HepG2 (cell line): Measurements from ENCODE around the gene CUL4A. TPM values are rescaled to one million over a fixed set of nuclear protein-coding genes. Genes with fewer than 3 reads are reported as not detected.

Experiments used
- CENPX ChIP-seq: sonication (generic); formaldehyde crosslinking; IDR thresholded peaks from 2 replicates; pipeline ENCODE4 v1.9.0; 2021; ENCODE audit warnings: mild to moderate bottlenecking, missing genetic modification reagents, moderate library complexity
- DMAP1 ChIP-seq: IDR thresholded peaks from 2 replicates; pipeline ENCODE4 v1.6.1; 2016
- GATAD2A ChIP-seq: IDR thresholded peaks from 2 replicates; pipeline ENCODE4 v1.6.1; 2016
- HHEX ChIP-seq: IDR thresholded peaks from 2 replicates; pipeline ENCODE4 v1.6.1; 2016; ENCODE audit warnings: control low read depth
- LCORL ChIP-seq, 2 experiments: fragments of 450-650 bp in 1 of 2; sonication (generic) in 1 of 2; formaldehyde crosslinking in 1 of 2; IDR thresholded peaks; 2 replicates each; pipeline versions ENCODE4 v1.5.0 to v1.6.1; 2017 to 2020; ENCODE audit warnings: antibody characterized with exemption in 1 of 2, missing genetic modification reagents in 1 of 2
- MATR3 ChIP-seq: sonication (generic); formaldehyde crosslinking; IDR thresholded peaks from 2 replicates; pipeline ENCODE4 v1.4.0; 2020; ENCODE audit warnings: missing genetic modification reagents
- MYNN ChIP-seq: sonication (generic); formaldehyde crosslinking; IDR thresholded peaks from 2 replicates; pipeline ENCODE4 v1.4.0; 2020; ENCODE audit warnings: mild to moderate bottlenecking, low read depth, missing genetic modification reagents
- NFIC ChIP-seq: IDR thresholded peaks from 2 replicates; pipeline ENCODE4 v1.6.1; 2012; ENCODE audit warnings: mild to moderate bottlenecking, low read length, inconsistent platforms
- NR2F1 ChIP-seq, 2 experiments: fragments of 450-650 bp in 1 of 2; formaldehyde crosslinking in 1 of 2; IDR thresholded peaks; 2 replicates each; pipeline versions ENCODE4 v1.5.0 to v1.6.1; 2016 to 2020; ENCODE audit warnings: mild to moderate bottlenecking in 1 of 2, missing compliant biosample characterization in 1 of 2, missing genetic modification reagents in 1 of 2, moderate library complexity in 1 of 2
- SIX1 ChIP-seq: sonication (generic); formaldehyde crosslinking; IDR thresholded peaks from 2 replicates; pipeline ENCODE4 v1.4.0; 2020; ENCODE audit warnings: missing genetic modification reagents, borderline replicate concordance
- SP1 ChIP-seq, 2 experiments: fragments of 450-650 bp in 1 of 2; sonication (generic) in 1 of 2; formaldehyde crosslinking in 1 of 2; IDR thresholded peaks; 2 replicates each; pipeline versions ENCODE4 v1.4.0 to v1.6.1; 2016 to 2020; ENCODE audit warnings: missing genetic modification reagents in 1 of 2
- ZFP37 ChIP-seq: sonication (generic); formaldehyde crosslinking; IDR thresholded peaks from 2 replicates; pipeline ENCODE4 v1.4.0; 2020; ENCODE audit warnings: missing genetic modification reagents, borderline replicate concordance
- polyA plus RNA-seq, 8 experiments: library from polyadenylated mRNA; depleted of rRNA in 3 of 8; stranded (reverse) in 7 of 8; unstranded in 1 of 8; fragments of >200 nt; fragmentation: Illumina TruSeq in 4 of 8; extraction: Trizol in 4 of 8; gene quantifications; 2 replicates each; pipeline versions ENCODE4 v1.2.1 to v1.2.3, GENCODE V29; 2011 to 2016; ENCODE audit warnings: low read depth in 4 of 8, missing spikeins in 1 of 8, mixed read lengths in 1 of 8; ENCODE audit not compliant: insufficient read depth in 1 of 8
- total RNA-seq, 5 experiments: library from RNA; depleted of rRNA; stranded (reverse); fragments of >200 nt; fragmentation: Illumina TruSeq; extraction: Trizol; gene quantifications; 2 replicates each; pipeline ENCODE4 v1.2.3, GENCODE V29; 2016; ENCODE audit warnings: low read depth in 1 of 5
- TF ChIP-seq, protein P1 (sequence below): sonication (generic); formaldehyde crosslinking; IDR thresholded peaks from 2 replicates; pipeline ENCODE4 v1.5.0; 2020; ENCODE audit warnings: mild to moderate bottlenecking, missing genetic modification reagents
- TF ChIP-seq, protein P2 (sequence below): sonication (generic); formaldehyde crosslinking; IDR thresholded peaks from 2 replicates; pipeline ENCODE4 v1.4.0; 2020; ENCODE audit warnings: mild to moderate bottlenecking, missing genetic modification reagents
- TF ChIP-seq, protein P3 (sequence below): sonication (generic); formaldehyde crosslinking; IDR thresholded peaks from 2 replicates; pipeline ENCODE4 v1.9.0; 2022; ENCODE audit warnings: missing genetic modification reagents, mild to moderate bottlenecking, borderline replicate concordance
- TF ChIP-seq, protein P4 (sequence below): sonication (generic); formaldehyde crosslinking; IDR thresholded peaks from 2 replicates; pipeline ENCODE4 v1.8.0; 2022; ENCODE audit warnings: missing genetic modification reagents, mild to moderate bottlenecking, moderate library complexity, borderline replicate concordance
- TF ChIP-seq, protein P5 (sequence below): IDR thresholded peaks from 2 replicates; pipeline ENCODE4 v1.6.1; 2012; ENCODE audit warnings: inconsistent platforms

The CUL4A gene
- total and polyA plus RNA-seq, 2 of the 13 experiments (the other 11 are each of a cell fraction or from before 2014, with no cell fraction given) = 51.2 to 75.3 TPM

DNA sequence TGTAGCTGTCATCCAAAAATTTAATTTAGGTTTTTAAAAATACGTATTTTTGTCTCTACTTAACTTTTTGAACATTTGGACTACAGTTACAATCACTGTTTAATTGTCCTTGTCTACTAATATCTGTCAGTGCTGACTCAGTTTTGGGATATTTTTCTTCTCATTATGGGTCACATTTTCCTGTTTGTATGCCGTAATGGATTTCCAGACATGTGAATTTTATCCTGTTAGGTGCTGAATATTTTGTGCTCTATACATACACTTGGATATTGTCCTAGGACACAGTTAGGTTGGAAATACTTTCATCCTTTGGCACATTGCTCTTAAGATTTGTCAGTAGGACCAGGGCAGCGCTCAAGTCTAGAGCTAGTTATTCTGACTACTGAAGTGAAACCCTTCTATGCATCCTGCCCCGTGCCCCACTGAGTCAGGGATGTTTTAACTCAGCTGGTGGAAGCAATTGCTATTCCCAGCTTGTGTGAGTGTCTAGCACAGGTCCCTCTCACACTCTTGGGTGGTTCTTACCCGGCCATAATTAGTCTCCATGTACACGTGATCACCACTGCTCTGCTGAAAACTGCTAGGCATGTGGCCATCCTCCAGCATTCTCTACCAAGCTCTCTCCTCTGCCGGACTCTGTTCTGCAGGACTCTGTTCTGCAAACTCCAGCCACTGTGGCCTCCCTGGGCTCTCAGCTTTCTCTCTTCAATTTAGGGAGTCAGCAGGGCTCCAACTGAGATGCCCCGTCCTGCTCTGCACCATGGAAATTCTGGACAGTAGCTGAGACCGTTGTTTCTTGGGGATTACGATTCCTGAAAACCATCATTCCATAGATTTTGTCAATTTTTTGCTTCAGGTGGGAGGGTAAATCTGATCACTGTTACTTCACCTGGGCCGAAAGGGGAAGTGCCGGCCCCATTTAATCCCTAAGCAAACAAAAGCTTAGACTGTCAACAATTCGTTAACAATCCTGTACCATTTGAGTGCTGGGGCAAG is 39.8 kb upstream of the CUL4A start (continued):
- TF ChIP-seq, protein P1, sequence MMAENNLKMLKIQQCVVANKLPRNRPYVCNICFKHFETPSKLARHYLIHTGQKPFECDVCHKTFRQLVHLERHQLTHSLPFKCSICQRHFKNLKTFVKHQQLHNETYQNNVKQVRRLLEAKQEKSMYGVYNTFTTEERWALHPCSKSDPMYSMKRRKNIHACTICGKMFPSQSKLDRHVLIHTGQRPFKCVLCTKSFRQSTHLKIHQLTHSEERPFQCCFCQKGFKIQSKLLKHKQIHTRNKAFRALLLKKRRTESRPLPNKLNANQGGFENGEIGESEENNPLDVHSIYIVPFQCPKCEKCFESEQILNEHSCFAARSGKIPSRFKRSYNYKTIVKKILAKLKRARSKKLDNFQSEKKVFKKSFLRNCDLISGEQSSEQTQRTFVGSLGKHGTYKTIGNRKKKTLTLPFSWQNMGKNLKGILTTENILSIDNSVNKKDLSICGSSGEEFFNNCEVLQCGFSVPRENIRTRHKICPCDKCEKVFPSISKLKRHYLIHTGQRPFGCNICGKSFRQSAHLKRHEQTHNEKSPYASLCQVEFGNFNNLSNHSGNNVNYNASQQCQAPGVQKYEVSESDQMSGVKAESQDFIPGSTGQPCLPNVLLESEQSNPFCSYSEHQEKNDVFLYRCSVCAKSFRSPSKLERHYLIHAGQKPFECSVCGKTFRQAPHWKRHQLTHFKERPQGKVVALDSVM (CRISPR knock-in tag) = peak; percentile 85
- TF ChIP-seq GATAD2A = peak; percentile 55
- TF ChIP-seq, protein P2, sequence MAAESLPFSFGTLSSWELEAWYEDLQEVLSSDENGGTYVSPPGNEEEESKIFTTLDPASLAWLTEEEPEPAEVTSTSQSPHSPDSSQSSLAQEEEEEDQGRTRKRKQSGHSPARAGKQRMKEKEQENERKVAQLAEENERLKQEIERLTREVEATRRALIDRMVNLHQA (CRISPR knock-in tag) = no peak
- TF ChIP-seq CENPX (CRISPR knock-in tag) = no peak
- TF ChIP-seq, protein P3, sequence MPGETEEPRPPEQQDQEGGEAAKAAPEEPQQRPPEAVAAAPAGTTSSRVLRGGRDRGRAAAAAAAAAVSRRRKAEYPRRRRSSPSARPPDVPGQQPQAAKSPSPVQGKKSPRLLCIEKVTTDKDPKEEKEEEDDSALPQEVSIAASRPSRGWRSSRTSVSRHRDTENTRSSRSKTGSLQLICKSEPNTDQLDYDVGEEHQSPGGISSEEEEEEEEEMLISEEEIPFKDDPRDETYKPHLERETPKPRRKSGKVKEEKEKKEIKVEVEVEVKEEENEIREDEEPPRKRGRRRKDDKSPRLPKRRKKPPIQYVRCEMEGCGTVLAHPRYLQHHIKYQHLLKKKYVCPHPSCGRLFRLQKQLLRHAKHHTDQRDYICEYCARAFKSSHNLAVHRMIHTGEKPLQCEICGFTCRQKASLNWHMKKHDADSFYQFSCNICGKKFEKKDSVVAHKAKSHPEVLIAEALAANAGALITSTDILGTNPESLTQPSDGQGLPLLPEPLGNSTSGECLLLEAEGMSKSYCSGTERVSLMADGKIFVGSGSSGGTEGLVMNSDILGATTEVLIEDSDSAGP (CRISPR knock-in tag) = 0 out of 2 replicates have a peak, but pooled peaks have one; percentile 29
- TF ChIP-seq DMAP1 = peak; percentile 37; the same call in 1 of the 2 replicates
- peak; percentile 42; the same call in 1 of the 2 replicates for TF ChIP-seq SIX1 (CRISPR knock-in tag)
- TF ChIP-seq, protein P4, sequence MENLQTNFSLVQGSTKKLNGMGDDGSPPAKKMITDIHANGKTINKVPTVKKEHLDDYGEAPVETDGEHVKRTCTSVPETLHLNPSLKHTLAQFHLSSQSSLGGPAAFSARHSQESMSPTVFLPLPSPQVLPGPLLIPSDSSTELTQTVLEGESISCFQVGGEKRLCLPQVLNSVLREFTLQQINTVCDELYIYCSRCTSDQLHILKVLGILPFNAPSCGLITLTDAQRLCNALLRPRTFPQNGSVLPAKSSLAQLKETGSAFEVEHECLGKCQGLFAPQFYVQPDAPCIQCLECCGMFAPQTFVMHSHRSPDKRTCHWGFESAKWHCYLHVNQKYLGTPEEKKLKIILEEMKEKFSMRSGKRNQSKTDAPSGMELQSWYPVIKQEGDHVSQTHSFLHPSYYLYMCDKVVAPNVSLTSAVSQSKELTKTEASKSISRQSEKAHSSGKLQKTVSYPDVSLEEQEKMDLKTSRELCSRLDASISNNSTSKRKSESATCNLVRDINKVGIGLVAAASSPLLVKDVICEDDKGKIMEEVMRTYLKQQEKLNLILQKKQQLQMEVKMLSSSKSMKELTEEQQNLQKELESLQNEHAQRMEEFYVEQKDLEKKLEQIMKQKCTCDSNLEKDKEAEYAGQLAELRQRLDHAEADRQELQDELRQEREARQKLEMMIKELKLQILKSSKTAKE (CRISPR knock-in tag) = peak; percentile 84
- no peak for TF ChIP-seq NR2F1 (CRISPR knock-in tag; IDR thresholded peaks at IDR 0.05)
- no peak for TF ChIP-seq SP1 (IDR thresholded peaks at IDR 0.05)
- 0 out of 2 replicates have a peak, but pooled peaks have one; percentile 19 for TF ChIP-seq SP1 (CRISPR knock-in tag; IDR thresholded peaks at IDR 0.05)
- no peak for TF ChIP-seq ZFP37 (CRISPR knock-in tag)
- 0 out of 2 replicates have a peak, but pooled peaks have one; percentile 43 for TF ChIP-seq LCORL (IDR thresholded peaks at IDR 0.05)
- TF ChIP-seq LCORL (CRISPR knock-in tag; IDR thresholded peaks at IDR 0.05) = no peak
- TF ChIP-seq, protein P5, sequence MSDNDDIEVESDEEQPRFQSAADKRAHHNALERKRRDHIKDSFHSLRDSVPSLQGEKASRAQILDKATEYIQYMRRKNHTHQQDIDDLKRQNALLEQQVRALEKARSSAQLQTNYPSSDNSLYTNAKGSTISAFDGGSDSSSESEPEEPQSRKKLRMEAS = peak; percentile 64
- TF ChIP-seq NFIC = peak; percentile 71
- no peak for TF ChIP-seq MYNN (CRISPR knock-in tag)
- peak; percentile 61 for TF ChIP-seq HHEX (CRISPR knock-in tag)
- TF ChIP-seq MATR3 (CRISPR knock-in tag) = no peak
